ENCODE results near the gene NEU4. TPM values are rescaled to one million over a fixed set of nuclear protein-coding genes. Genes with fewer than 3 reads are reported as not detected.

The NEU4 gene
- total RNA-seq, 1 donor from 2014 or later, result 0.31 TPM

DNA sequence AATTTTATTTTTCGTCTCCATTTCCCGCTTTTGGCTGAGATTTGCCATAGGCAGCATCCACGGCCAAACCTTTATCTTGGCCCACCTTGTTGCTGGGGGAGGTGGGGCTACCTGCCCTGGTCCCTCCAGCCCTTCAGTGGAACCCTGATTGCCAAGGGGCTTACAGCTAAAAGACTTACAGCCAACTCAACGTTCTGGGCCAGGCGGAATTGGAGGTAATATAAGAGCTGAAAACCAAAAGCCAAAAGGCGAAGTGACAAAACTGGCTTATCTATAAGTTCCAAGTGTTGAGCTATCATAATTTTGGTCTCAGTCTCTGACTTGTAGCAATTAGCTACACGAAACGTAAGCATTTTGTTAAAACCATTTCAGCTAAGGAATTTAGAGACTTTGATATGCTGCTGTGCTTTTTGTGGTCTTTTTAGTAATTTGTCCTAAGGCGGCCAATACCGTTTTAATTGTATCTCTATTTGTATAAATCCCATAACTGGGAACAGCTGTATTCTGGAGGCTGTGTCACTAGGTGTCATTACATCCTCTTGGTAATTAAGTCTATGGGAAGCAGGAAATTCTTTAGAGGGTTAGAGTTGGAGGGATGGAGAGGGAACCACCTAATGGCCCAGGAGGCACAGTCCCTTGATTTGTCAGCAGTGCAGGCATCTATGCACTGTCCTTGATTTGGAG lies 25.7 kb downstream of the NEU4 start:
- no peak for DNase-seq
- Mint-ChIP-seq H3K9me3 (peaks cover 6% of the 10 kb centered on the region), H3K27ac (no peak overlapping the region), H3K4me3 (no peak overlapping the region), H3K27me3 (peaks cover 20% of the 10 kb centered on the region), H3K4me1 (no peaks in the 10 kb centered on the region), H3K36me3 (ENCODE audit: low read depth) (no peaks in the 10 kb centered on the region)
- ATAC-seq (ENCODE audit: low read depth), result no peak
- intact Hi-C loops (cut with micrococcal nuclease), result no loop called here
- ChIA-PET POLR2A (no interaction called here), CTCF (no interaction called here)
- TF ChIP-seq, protein P1, sequence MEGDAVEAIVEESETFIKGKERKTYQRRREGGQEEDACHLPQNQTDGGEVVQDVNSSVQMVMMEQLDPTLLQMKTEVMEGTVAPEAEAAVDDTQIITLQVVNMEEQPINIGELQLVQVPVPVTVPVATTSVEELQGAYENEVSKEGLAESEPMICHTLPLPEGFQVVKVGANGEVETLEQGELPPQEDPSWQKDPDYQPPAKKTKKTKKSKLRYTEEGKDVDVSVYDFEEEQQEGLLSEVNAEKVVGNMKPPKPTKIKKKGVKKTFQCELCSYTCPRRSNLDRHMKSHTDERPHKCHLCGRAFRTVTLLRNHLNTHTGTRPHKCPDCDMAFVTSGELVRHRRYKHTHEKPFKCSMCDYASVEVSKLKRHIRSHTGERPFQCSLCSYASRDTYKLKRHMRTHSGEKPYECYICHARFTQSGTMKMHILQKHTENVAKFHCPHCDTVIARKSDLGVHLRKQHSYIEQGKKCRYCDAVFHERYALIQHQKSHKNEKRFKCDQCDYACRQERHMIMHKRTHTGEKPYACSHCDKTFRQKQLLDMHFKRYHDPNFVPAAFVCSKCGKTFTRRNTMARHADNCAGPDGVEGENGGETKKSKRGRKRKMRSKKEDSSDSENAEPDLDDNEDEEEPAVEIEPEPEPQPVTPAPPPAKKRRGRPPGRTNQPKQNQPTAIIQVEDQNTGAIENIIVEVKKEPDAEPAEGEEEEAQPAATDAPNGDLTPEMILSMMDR (IDR thresholded peaks at IDR 0.05), result no peak

DNA sequence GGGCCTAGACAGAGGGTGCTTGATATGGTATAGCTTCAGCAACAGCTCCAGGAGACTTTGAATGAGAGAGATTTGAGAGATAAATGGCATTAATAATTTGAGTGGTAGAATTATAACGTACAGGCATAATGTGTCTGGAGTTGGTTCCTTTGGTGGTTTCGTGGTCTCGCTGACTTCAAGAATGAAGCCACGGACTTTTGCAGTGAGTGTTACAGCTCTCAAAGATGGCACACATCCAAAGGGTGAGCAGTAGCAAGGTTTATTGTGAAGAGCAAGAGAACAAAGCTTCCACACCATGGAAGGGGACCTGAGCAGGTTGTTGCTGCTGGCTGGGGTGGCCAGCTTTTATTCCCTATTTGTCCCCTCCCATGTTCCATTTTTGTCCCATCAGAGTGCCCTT lies 26.6 kb downstream of the NEU4 start:
- DNase-seq, result no peak
- Mint-ChIP-seq H3K4me3 (no peak overlapping the region), H3K27ac (no peak overlapping the region), H3K9me3 (peaks cover 6% of the 10 kb centered on the region), H3K4me1 (no peaks in the 10 kb centered on the region), H3K36me3 (ENCODE audit: low read depth) (no peaks in the 10 kb centered on the region), H3K27me3 (peaks cover 15% of the 10 kb centered on the region)
- no peak for ATAC-seq (ENCODE audit: low read depth)
- POLR2A ChIA-PET, result no interaction called here
- intact Hi-C loops (cut with micrococcal nuclease), result no loop called here
- CTCF ChIA-PET, result no interaction called here
- TF ChIP-seq, protein P1 (IDR thresholded peaks at IDR 0.05), result no peak

DNA sequence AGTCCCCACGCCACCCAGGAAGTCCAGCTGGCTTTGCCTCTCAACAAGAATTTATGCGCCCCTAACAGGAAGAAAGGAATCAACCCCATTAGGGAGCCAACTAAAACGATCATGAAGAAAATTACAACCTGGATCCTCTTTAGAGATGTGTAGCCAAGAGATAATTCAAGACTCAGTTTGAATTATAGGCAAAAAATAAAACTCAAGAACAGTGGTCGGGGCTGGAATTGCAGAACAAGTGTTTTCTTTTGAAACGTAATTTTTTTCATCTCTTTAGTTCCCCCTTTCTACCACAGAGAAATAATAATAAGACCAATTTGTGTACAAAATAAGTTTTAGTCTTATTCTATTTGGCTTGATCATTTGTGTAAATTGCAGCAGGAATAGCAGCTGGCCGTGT lies 27.3 kb downstream of the NEU4 start:
- no peak overlapping the region for H3K27ac Mint-ChIP-seq
- ATAC-seq (ENCODE audit: low read depth) (no peak), DNase-seq (no peak)
- TF ChIP-seq, protein P1 (IDR thresholded peaks at IDR 0.05), result no peak
- H3K4me3 Mint-ChIP-seq, result no peak overlapping the region
- ChIA-PET POLR2A (no interaction called here), CTCF (no interaction called here)
- no peaks in the 10 kb centered on the region for H3K36me3 Mint-ChIP-seq (ENCODE audit: low read depth)
- H3K9me3 Mint-ChIP-seq, result peaks cover 6% of the 10 kb centered on the region
- H3K27me3 Mint-ChIP-seq, result peaks cover 15% of the 10 kb centered on the region
- no peaks in the 10 kb centered on the region for H3K4me1 Mint-ChIP-seq
- intact Hi-C loops (cut with micrococcal nuclease), result no loop called here

DNA sequence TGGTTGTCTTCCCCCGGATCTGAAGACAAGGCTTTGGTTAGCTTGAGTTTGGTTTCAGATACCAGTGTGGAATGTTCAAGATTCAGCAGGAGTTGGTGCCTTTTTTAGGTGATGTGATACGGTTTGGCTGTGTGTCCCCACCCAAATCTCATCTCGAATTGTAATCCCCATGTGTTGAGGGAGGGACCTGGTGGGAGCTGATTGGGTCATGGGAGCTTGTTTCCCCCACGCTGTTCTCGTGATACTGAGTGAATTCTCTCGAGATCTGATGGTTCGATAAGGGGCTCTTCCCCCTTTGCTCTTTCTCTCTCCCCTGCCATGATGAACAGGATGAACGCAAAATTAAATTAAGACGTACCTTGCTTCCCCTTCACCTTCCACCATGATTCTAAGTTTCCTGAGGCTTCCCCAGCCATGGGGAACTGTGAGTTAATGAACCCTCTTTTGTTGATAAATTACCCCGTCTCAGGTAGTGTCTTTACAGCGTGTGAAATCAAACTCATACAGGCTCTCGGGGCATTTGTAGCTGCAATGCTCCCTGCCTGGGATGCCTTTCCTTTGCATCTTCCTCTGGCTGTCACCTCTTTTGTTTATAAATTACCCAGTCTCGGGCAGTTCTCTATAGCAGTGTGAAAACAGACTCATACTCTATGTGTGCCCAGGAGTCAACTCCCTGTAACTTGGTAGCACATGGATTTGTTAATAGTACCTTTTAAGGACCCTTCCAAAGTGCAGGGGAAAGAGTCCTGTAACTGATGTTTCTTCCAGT lies 28.4 kb downstream of the NEU4 start:
- ChIA-PET CTCF (interaction anchor here (1.2 kb wide), 1 partner anchor 41 kb away, joined by 3 read pairs; no protein-coding TSS in a partner anchor), POLR2A (no interaction called here)
- Mint-ChIP-seq H3K27me3 (peaks cover 12% of the 10 kb centered on the region), H3K27ac (no peak overlapping the region), H3K36me3 (ENCODE audit: low read depth) (no peaks in the 10 kb centered on the region), H3K9me3 (peaks cover 6% of the 10 kb centered on the region), H3K4me3 (no peak overlapping the region), H3K4me1 (peaks cover under 1% of the 10 kb centered on the region)
- intact Hi-C loops (cut with micrococcal nuclease), result no loop called here
- TF ChIP-seq, protein P1 (IDR thresholded peaks at IDR 0.05), result no peak
- ATAC-seq (ENCODE audit: low read depth) (no peak), DNase-seq (no peak)
